ENCODE results near the gene EFNA2. TPM values are rescaled to one million over a fixed set of nuclear protein-coding genes. Genes with fewer than 3 reads are reported as not detected.

The EFNA2 gene
- polyA plus RNA-seq, 1 donor (not counting 4 experiments of a cell fraction or from before 2014, with no cell fraction given), result not detected

DNA sequence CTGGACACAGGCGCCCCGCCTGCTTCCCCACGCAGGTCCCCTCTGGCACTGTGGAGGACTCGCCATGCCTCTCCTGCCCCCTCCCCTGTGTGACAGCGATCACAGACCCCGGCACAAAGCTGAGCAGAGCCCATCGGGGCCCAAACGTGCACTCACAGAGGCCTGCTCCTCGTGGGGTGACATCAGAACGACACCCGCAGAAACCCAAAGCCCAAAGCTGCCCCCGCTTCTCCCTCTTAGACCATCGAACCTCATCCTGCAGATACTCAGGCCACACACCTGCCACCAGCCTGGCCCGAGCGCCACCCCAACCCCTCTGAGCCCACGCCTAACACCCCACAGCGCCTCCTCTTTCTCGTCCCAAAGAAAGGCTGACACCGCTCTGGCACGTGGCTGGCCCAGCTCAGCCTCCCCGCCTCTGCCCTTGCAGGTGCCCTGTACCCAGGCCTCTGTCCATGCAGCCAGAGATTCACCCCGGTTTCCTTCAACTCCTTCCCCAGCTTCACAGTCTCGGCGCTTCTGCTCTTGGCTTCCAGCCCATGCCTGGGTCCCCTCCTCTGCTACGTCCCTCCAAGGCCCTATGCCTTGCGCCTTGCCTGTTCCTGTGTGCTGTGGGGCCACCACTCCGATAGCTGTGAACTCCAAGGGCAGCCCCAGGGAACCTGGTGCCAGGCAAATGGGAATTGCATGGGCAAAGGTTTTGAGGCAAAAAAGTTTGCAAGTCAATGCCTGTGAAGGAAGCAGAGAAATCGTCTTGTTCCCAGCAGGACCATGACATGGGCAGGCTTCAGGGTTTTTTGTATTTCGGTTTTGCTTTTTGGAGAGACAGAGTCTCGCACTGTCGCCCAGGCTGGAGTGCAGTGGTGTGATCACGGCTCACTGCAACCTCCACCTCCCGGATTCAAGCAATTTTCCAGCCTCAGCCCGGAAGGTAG is 47.0 kb upstream of the EFNA2 start:
- no peak overlapping the region for H2AFZ ChIP-seq (ENCODE audit: control insufficient read depth, low read length)
- peak overlapping the region in 1 of 3 experiments; percentile 24 for H3K4me3 ChIP-seq (ENCODE audit: control insufficient read depth in 2 of 3, extremely low read depth in 1 of 3, insufficient read depth in 2 of 3, low read depth in 1 of 3, low read length in 3 of 3)
- peaks cover 3 to 8% of the 10 kb centered on the region in 2 experiments for H3K36me3 ChIP-seq (ENCODE audit: control insufficient read depth in 2 of 2, extremely low read depth in 1 of 2, insufficient read depth in 2 of 2, low read length in 2 of 2)
- peaks cover 16% of the 10 kb centered on the region for H3K79me2 ChIP-seq (ENCODE audit: control insufficient read depth, insufficient read depth, low read length)
- no peak overlapping the region for H3K27ac ChIP-seq (ENCODE audit: control insufficient read depth, insufficient read depth, low read length)
- dilution Hi-C loops (cut with MboI; ENCODE audit: extremely low pct_ligation_motif_present, low sequenced_read_pairs), result no loop called here
- H3K4me2 ChIP-seq (ENCODE audit: control insufficient read depth, extremely low read depth, insufficient read depth, low read depth, low read length), result peak overlapping the region; percentile 3
- H4K20me1 ChIP-seq (ENCODE audit: control insufficient read depth, extremely low read depth, insufficient read depth, low read length), result no peaks in the 10 kb centered on the region
- no peaks in the 10 kb centered on the region for H3K27me3 ChIP-seq (ENCODE audit: control insufficient read depth, extremely low read depth, insufficient read depth, low read length)
- peaks cover 24% of the 10 kb centered on the region for H3K4me1 ChIP-seq (ENCODE audit: control insufficient read depth, extremely low read depth, insufficient read depth, low read length)
- FAIRE-seq (no peak), DNase-seq (ENCODE audit: low read depth, low spot score) (no peak)
- no peak for TF ChIP-seq EZH2 (IDR thresholded peaks at IDR 0.05; ENCODE audit: low read length)
- TF ChIP-seq, protein P1, sequence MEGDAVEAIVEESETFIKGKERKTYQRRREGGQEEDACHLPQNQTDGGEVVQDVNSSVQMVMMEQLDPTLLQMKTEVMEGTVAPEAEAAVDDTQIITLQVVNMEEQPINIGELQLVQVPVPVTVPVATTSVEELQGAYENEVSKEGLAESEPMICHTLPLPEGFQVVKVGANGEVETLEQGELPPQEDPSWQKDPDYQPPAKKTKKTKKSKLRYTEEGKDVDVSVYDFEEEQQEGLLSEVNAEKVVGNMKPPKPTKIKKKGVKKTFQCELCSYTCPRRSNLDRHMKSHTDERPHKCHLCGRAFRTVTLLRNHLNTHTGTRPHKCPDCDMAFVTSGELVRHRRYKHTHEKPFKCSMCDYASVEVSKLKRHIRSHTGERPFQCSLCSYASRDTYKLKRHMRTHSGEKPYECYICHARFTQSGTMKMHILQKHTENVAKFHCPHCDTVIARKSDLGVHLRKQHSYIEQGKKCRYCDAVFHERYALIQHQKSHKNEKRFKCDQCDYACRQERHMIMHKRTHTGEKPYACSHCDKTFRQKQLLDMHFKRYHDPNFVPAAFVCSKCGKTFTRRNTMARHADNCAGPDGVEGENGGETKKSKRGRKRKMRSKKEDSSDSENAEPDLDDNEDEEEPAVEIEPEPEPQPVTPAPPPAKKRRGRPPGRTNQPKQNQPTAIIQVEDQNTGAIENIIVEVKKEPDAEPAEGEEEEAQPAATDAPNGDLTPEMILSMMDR (optimal IDR thresholded peaks at IDR 0.05 in 1 of 3, IDR thresholded peaks at IDR 0.05 in 1 of 3, conservative IDR thresholded peaks at IDR 0.05 in 1 of 3; ENCODE audit: extremely low read depth in 1 of 3, insufficient read depth in 2 of 3, low read length in 3 of 3), result no peak
- H3K9me1 ChIP-seq (ENCODE audit: control insufficient read depth, extremely low read depth, insufficient read depth, low read length), result no peaks in the 10 kb centered on the region
- H3K9me3 ChIP-seq (ENCODE audit: control insufficient read depth, low read depth, low read length), result no peaks in the 10 kb centered on the region
- H3K9ac ChIP-seq (ENCODE audit: control insufficient read depth, extremely low read depth, insufficient read depth, low read length), result no peak overlapping the region

DNA sequence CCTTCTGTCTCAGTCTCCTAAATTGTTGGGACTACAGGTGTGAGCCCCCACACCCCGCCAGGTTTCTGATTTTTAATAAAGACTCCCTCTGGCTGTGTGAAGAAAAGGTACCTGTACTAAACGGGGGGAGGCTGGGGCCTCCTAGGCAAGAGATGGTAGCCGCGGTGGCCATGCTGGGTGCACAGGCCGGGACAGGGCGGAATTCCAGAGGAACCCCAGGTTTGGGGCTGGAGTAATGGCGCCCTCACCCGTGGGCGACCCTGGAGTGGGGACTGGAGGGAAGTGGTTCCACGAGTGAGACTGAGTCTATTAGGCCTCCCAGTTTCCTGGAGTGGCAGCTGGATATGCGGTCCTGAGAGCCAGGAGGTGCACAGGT is 46.3 kb upstream of the EFNA2 start:
- Histone ChIP-seq H3K36me3 (ENCODE audit: control insufficient read depth in 2 of 2, extremely low read depth in 1 of 2, insufficient read depth in 2 of 2, low read length in 2 of 2) (peaks cover 0 to 2% of the 10 kb centered on the region in 2 experiments), H3K4me3 (ENCODE audit: control insufficient read depth in 2 of 3, extremely low read depth in 1 of 3, insufficient read depth in 2 of 3, low read depth in 1 of 3, low read length in 3 of 3) (no peak overlapping the region), H3K4me1 (ENCODE audit: control insufficient read depth, extremely low read depth, insufficient read depth, low read length) (peaks cover 31% of the 10 kb centered on the region), H3K9me3 (ENCODE audit: control insufficient read depth, low read depth, low read length) (no peaks in the 10 kb centered on the region), H4K20me1 (ENCODE audit: control insufficient read depth, extremely low read depth, insufficient read depth, low read length) (no peaks in the 10 kb centered on the region), H3K27me3 (ENCODE audit: control insufficient read depth, extremely low read depth, insufficient read depth, low read length) (no peaks in the 10 kb centered on the region), H3K27ac (ENCODE audit: control insufficient read depth, insufficient read depth, low read length) (no peak overlapping the region), H3K9me1 (ENCODE audit: control insufficient read depth, extremely low read depth, insufficient read depth, low read length) (no peaks in the 10 kb centered on the region), H3K4me2 (ENCODE audit: control insufficient read depth, extremely low read depth, insufficient read depth, low read depth, low read length) (no peak overlapping the region), H2AFZ (ENCODE audit: control insufficient read depth, low read length) (no peak overlapping the region), H3K9ac (ENCODE audit: control insufficient read depth, extremely low read depth, insufficient read depth, low read length) (no peak overlapping the region), H3K79me2 (ENCODE audit: control insufficient read depth, insufficient read depth, low read length) (peaks cover 23% of the 10 kb centered on the region)
- dilution Hi-C loops (cut with MboI; ENCODE audit: extremely low pct_ligation_motif_present, low sequenced_read_pairs), result no loop called here
- FAIRE-seq (no peak), DNase-seq (ENCODE audit: low read depth, low spot score) (no peak)
- TF ChIP-seq EZH2 (IDR thresholded peaks at IDR 0.05; ENCODE audit: low read length), result no peak
- TF ChIP-seq, protein P1 (optimal IDR thresholded peaks at IDR 0.05 in 1 of 3, IDR thresholded peaks at IDR 0.05 in 1 of 3, conservative IDR thresholded peaks at IDR 0.05 in 1 of 3; ENCODE audit: extremely low read depth in 1 of 3, insufficient read depth in 2 of 3, low read length in 3 of 3), result no peak
